Measurements from ENCODE around the gene TMEM170B.

TMEM170B gene

DNA sequence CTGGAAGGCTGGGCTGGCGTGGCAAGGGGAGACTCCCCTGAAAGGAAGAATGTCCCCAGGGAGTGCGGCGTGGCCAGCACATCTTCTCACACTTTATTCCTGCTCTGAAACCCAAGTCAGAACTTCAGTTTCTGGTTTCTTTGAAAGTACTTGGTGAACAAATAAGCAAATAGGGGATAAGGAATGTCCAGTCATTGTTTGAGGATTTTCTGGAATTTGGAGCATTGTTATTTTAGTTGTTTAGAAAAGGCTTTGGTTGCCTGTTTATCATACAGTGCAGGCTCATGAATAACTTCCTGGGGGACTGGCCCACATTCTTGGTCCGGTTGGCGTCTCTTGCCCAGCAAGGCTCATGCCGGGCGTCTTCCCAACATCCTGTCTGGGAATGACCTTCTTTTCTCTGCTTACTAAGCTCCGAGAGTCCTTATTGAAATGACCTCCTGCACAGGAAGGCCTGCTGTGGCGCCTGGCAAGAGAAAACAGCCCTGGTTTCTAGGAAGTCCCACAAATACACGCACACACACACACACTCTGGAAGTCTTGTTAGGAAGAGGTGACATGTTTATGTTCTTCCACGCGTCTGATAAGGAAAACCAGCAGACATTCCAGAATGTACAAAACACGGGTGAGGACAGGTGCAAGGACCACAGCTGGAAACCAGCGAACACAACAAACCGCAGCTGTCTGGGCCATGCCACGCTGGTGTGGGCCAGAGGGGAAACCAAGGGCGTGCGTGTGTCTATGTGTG is 71.9 kb downstream of the TMEM170B start:
- H3K4me3 ChIP-seq (ENCODE audit: low read depth, low read length): peak overlapping the region; percentile 29; the same call in 1 of the 2 replicates
- TF ChIP-seq, protein P1, sequence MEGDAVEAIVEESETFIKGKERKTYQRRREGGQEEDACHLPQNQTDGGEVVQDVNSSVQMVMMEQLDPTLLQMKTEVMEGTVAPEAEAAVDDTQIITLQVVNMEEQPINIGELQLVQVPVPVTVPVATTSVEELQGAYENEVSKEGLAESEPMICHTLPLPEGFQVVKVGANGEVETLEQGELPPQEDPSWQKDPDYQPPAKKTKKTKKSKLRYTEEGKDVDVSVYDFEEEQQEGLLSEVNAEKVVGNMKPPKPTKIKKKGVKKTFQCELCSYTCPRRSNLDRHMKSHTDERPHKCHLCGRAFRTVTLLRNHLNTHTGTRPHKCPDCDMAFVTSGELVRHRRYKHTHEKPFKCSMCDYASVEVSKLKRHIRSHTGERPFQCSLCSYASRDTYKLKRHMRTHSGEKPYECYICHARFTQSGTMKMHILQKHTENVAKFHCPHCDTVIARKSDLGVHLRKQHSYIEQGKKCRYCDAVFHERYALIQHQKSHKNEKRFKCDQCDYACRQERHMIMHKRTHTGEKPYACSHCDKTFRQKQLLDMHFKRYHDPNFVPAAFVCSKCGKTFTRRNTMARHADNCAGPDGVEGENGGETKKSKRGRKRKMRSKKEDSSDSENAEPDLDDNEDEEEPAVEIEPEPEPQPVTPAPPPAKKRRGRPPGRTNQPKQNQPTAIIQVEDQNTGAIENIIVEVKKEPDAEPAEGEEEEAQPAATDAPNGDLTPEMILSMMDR (IDR thresholded peaks at IDR 0.05; ENCODE audit: low read depth, low read length): no peak

DNA sequence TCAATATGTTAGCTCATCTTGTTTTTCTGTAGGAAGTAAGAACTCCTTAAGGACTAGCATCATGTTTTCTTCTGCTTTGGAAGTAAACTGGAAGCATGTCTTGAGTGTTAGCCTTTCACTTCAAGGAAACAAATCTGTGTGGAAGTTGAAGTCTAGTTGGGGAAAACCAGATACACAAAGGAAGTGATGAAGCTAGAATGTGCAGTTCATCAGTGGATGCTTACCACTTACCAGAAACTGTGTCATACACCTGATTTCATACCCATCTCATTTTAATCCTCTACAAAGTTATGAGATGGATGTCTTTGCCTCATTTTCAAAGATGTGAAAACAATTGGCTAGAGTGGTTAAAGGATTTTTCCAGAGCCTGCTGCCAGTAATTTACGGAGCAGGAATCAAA is 75.8 kb downstream of the TMEM170B start:
- TF ChIP-seq, protein P1 (IDR thresholded peaks at IDR 0.05; ENCODE audit: low read depth, low read length): no peak

DNA sequence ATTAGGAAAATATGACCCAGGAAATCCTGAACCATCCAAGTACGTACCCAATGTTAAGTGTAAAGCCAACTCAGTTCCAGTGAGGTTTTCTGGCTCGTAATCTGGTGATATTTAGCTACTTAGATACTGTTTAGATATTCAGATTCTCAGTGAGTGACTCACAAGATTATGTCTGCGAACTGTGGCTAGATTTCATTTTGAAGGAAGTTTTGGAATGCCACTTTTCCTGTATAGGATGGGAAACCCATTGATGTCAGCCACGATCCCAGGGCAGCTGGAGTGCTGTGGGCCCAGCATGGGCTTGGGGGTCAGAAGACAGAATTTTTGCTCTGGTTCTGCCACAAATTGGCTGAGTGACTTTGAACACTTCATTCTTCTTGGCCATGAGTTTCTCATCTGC is 76.3 kb downstream of the TMEM170B start:
- H3K4me3 ChIP-seq (ENCODE audit: low read depth, low read length): no peak overlapping the region
- TF ChIP-seq, protein P1 (IDR thresholded peaks at IDR 0.05; ENCODE audit: low read depth, low read length): no peak

More for the DNA sequence above, 75.8 kb downstream of the TMEM170B start:
- H3K4me3 ChIP-seq (ENCODE audit: low read depth, low read length): no peak overlapping the region

DNA sequence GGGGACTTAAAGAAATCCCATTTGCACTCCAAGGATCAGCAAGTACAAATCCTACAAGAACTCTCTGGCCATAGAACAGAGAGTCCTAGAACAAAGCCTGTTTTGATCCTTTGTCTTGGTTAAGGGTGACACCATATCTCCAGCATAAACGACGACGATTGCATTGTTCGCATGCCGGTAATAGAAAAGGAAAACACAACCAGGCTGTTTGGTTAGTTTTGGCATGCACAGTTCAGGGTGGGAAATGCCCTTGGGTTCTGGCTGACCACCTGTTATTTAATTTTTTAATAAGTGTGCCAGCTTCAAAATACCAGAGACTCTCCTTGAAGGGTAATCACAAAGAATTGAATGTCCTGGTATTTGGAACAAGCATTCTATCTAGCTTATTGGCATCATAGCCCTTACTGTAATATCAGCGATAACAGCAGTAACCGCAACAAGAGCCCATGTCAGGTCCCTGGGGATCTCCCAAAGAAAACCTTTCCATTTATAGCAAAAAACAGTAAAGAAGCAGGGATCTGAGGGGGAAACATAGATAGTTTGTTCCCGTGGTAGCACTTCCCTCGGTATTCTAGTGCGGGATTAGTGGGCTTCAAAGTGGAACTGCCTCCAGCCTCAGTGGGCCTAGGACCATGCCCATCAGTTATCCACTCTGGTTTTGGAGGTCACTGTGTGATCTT is 77.1 kb downstream of the TMEM170B start:
- TF ChIP-seq, protein P1 (IDR thresholded peaks at IDR 0.05; ENCODE audit: low read depth, low read length): no peak
- H3K4me3 ChIP-seq (ENCODE audit: low read depth, low read length): no peak overlapping the region

DNA sequence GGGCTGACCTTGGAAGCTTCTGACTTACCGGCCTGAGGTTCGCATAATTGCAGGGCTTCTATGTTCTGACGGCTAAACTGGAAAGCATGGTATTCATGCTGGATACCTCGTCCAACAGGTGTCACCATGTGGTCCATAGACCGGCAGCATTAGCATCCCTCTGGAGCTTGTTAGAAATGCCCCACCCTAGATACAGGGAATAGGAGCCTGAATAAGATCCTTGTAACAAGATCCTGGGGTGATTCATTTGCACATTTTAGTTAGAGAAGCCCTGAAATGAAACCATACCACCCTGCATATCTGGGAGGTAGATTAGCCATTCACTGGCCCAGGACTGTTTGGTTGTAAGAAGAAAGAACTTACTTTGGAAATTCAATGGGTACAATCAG is 77.7 kb downstream of the TMEM170B start:
- TF ChIP-seq, protein P1 (IDR thresholded peaks at IDR 0.05; ENCODE audit: low read depth, low read length): no peak
- no peak overlapping the region for H3K4me3 ChIP-seq (ENCODE audit: low read depth, low read length)

DNA sequence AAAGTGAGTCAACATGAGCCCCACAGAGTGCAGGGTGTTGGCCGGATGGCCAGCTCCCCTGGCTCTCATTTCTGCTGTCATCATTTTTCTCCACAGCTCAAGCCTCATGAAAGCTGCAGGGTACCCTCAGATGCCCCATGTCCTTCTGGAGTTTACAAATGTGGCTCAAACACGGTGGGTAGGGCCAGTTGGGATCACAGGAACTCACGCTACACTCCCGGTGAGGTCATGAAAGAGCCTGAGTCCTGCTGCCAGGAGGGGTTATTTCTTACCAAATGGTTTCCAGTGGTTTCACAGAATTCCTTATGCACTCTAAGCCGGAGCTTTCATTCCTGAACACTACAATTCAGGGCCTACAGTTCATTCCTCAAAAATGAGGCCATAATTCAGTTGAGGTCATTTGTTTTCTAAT is 78.7 kb downstream of the TMEM170B start:
- no peak overlapping the region for H3K4me3 ChIP-seq (ENCODE audit: low read depth, low read length)
- TF ChIP-seq, protein P1 (IDR thresholded peaks at IDR 0.05; ENCODE audit: low read depth, low read length): no peak

DNA sequence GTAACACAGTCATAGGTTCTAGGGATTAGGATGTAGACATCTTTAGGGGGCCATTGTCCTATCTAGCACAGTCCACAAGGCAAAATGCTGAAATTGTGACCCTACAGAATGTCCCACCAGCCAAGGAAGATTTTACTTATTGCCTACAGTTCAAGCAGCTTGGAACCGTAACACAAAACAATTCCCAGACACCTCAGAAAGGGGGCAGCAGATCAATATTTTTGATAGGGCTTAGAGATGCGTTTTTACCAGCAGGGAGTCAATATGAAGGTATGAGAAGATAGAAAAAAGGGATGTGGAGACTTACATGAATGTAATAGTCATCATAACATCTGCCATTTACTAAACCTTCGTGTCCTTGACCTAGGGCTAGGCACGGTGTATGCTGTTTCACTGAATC is 81.0 kb downstream of the TMEM170B start:
- no peak overlapping the region for H3K4me3 ChIP-seq (ENCODE audit: low read depth, low read length)
- TF ChIP-seq, protein P1 (IDR thresholded peaks at IDR 0.05; ENCODE audit: low read depth, low read length): no peak; the same call in 1 of the 2 replicates
